ENCODE data around the gene FANCG.

FANCG gene

GRCh38 chr9:35026671-35027070, 53.1 kb downstream of the FANCG start:
- DNase-seq (ENCODE audit: low read depth in 4 of 4, low spot score in 1 of 4) = no peak

Data from stimulated activated CD4-positive, alpha-beta T cell treated with anti-CD3 and anti-CD28 coated beads, Interleukin-1b, Interleukin-23, amount 100 ng/mL, for 24 hours (primary cell).